ENCODE data around the gene ALMS1. TPM values are rescaled to one million over a fixed set of nuclear protein-coding genes. Genes with fewer than 3 reads are reported as not detected.

ALMS1 gene
- total and polyA plus RNA-seq, 2 of the 8 experiments (the other 6 are each of a cell fraction or from before 2014, with no cell fraction given) = 21.8 to 45.6 TPM

GRCh38 chr2:73418343-73418742 lies 32.7 kb downstream of the ALMS1 start:
- POLR2A ChIA-PET (ENCODE audit: partially characterized antibody) = interaction anchor here (1.0 kb wide), 1 partner anchor 12 kb away, joined by 3 read pairs; no protein-coding TSS in a partner anchor
- Histone ChIP-seq H2AFZ (ENCODE audit: low read length) (no peak overlapping the region), H3K9ac (replicated peaks in 1 of 4; ENCODE audit: extremely low read depth in 1 of 4, low read depth in 3 of 4, low read length in 3 of 4) (no peak overlapping the region), H3K4me1 (replicated peaks in 1 of 4; ENCODE audit: control insufficient read depth in 3 of 4, insufficient read depth in 4 of 4, low read length in 3 of 4) (no peaks in the 10 kb centered on the region), H4K91ac (replicated peaks; ENCODE audit: insufficient read length, low read length) (no peak overlapping the region), H3K27ac (ENCODE audit: low read depth, low read length) (no peak overlapping the region), H4K20me1 (replicated peaks in 1 of 2; ENCODE audit: control insufficient read depth in 1 of 2, insufficient read depth in 2 of 2, low read length in 2 of 2) (peaks cover under 1 to 2% of the 10 kb centered on the region in 2 experiments), H3K4me2 (ENCODE audit: insufficient read depth in 1 of 2, low read depth in 2 of 2, low read length in 2 of 2) (no peak overlapping the region), H3K14ac (ENCODE audit: insufficient read length) (no peak overlapping the region), H3K23ac (ENCODE audit: insufficient read length) (no peak overlapping the region), H3K18ac (ENCODE audit: extremely low read depth, low read length) (no peak overlapping the region), H3K79me1 (ENCODE audit: low read depth, low read length) (no peaks in the 10 kb centered on the region; the same call in 1 of the 2 replicates), H2BK12ac (ENCODE audit: low read depth, low read length) (no peak overlapping the region), H3K56ac (replicated peaks; ENCODE audit: insufficient read length, low read depth, low read length) (no peak overlapping the region), H3K4me3 (ENCODE audit: extremely low read depth in 1 of 4, insufficient read depth in 2 of 4, low read depth in 3 of 4, low read length in 4 of 4) (no peak overlapping the region), H2BK120ac (replicated peaks; ENCODE audit: low read depth, low read length) (no peak overlapping the region), H2AK5ac (ENCODE audit: low read depth, low read length) (no peak overlapping the region), H3K23me2 (ENCODE audit: low read depth, low read length) (no peaks in the 10 kb centered on the region), H4K5ac (ENCODE audit: insufficient read length, low read depth, low read length) (no peak overlapping the region), H3K9me3 (ENCODE audit: insufficient read depth in 2 of 2, low read depth in 1 of 2, low read length in 1 of 2) (no peaks in the 10 kb centered on the region), H3K36me3 (ENCODE audit: control insufficient read depth in 2 of 4, insufficient read depth in 4 of 4, low read length in 3 of 4) (peaks cover 0 to 7% (median 0%) of the 10 kb centered on the region in 4 experiments; a peak in 1 of 8 replicates), H3K27me3 (replicated peaks in 1 of 4; ENCODE audit: control insufficient read depth in 3 of 4, extremely low read depth in 1 of 4, insufficient read depth in 3 of 4, low read length in 3 of 4) (peaks cover 0 to 2% (median 0%) of the 10 kb centered on the region in 4 experiments; a peak in 1 of 7 replicates), H2BK15ac (ENCODE audit: low read length) (no peak overlapping the region), H4K8ac (ENCODE audit: extremely low read depth, insufficient read depth, low read length) (no peak overlapping the region), H2BK5ac (ENCODE audit: low read depth, low read length) (no peak overlapping the region), H2BK20ac (ENCODE audit: low read length) (no peak overlapping the region), H3K4ac (replicated peaks; ENCODE audit: insufficient read length, low read depth, low read length) (no peak overlapping the region), H3K79me2 (ENCODE audit: control insufficient read depth in 1 of 2, insufficient read depth in 2 of 2, low read length in 2 of 2) (peaks cover 0 to 14% of the 10 kb centered on the region in 2 experiments; a peak in 2 of 4 replicates)
- WGBS, 2 experiments (ENCODE audit: extremely low coverage in 1 of 2, insufficient coverage in 1 of 2, insufficient read length in 1 of 2, insufficient replicate concordance in 2 of 2, low coverage in 1 of 2, low lambda C conversion rate in 2 of 2, missing lambda C conversion rate in 1 of 2) = 93% methylated on average over 7 of the region's 7 CpGs; no CpG with 5 or more reads in 1 of the 2 experiments
- CTCF ChIA-PET (ENCODE audit: partially characterized antibody) = no interaction called here
- no peak for DNase-seq (ENCODE audit: low read depth in 1 of 2, low spot score in 2 of 2)
- FAIRE-seq = no peak
- TF ChIP-seq TBP (IDR thresholded peaks at IDR 0.05; ENCODE audit: low read depth, low read length) (no peak), MAFK (IDR thresholded peaks at IDR 0.05; ENCODE audit: low read depth, low read length) (no peak), CBX5 (IDR thresholded peaks at IDR 0.05; ENCODE audit: low read depth, low read length) (no peak), FOSL1 (IDR thresholded peaks at IDR 0.05; ENCODE audit: insufficient read depth, low read depth, low read length) (no peak), EGR1 (IDR thresholded peaks at IDR 0.05; ENCODE audit: borderline replicate concordance, low read depth, low read length) (no peak), RBBP5 (IDR thresholded peaks at IDR 0.05; ENCODE audit: borderline replicate concordance, low read depth, low read length) (no peak), GABPA (IDR thresholded peaks at IDR 0.05; ENCODE audit: borderline replicate concordance, insufficient read depth, low read length) (no peak)
